ENCODE data around the gene MAD1L1.
"Not testable (repeated sequence)": the region's sequence is repeated elsewhere in the genome, so short reads cannot be mapped to it uniquely, and the experiment has no call there.

MAD1L1 gene

GRCh38 chr7:1883031-1883761 is 349.5 kb downstream of the MAD1L1 start:
- DNase-seq (ENCODE audit: low read depth), result no peak

GRCh38 chr7:1882451-1882850 is 350.3 kb downstream of the MAD1L1 start:
- DNase-seq (ENCODE audit: low read depth), result no peak

- no peak for DNase-seq (ENCODE audit: low read depth)
Measured at GRCh38 chr7:1881946-1882345, 350.8 kb downstream of the MAD1L1 start.

- not testable (repeated sequence) for DNase-seq (ENCODE audit: low read depth)
Measured at GRCh38 chr7:1876641-1877040, 356.1 kb downstream of the MAD1L1 start.

- not testable (repeated sequence) for DNase-seq (ENCODE audit: low read depth)
Measured at GRCh38 chr7:1875392-1876199, 357.1 kb downstream of the MAD1L1 start.

- DNase-seq (ENCODE audit: low read depth), result not testable (repeated sequence)
Measured at GRCh38 chr7:1874590-1875391, 358.0 kb downstream of the MAD1L1 start.

GRCh38 chr7:1873857-1874589 is 358.7 kb downstream of the MAD1L1 start:
- no peak for DNase-seq (ENCODE audit: low read depth)

- DNase-seq (ENCODE audit: low read depth), result no peak
Measured at GRCh38 chr7:1873421-1873820, 359.3 kb downstream of the MAD1L1 start.

- no peak for DNase-seq (ENCODE audit: low read depth)
Measured at GRCh38 chr7:1873070-1873405, 359.7 kb downstream of the MAD1L1 start.

- no peak for DNase-seq (ENCODE audit: low read depth)
Measured at GRCh38 chr7:1872191-1873069, 360.3 kb downstream of the MAD1L1 start.

GRCh38 chr7:1869452-1870130 is 363.2 kb downstream of the MAD1L1 start:
- no peak for DNase-seq (ENCODE audit: low read depth)

- DNase-seq (ENCODE audit: low read depth), result no peak
Measured at GRCh38 chr7:1868516-1869165, 364.1 kb downstream of the MAD1L1 start.

GRCh38 chr7:1867370-1868260 is 365.1 kb downstream of the MAD1L1 start:
- no peak for DNase-seq (ENCODE audit: low read depth)

GRCh38 chr7:1866601-1867000 is 366.1 kb downstream of the MAD1L1 start:
- DNase-seq (ENCODE audit: low read depth), result no peak

- no peak for DNase-seq (ENCODE audit: low read depth)
Measured at GRCh38 chr7:1865571-1866255, 367.0 kb downstream of the MAD1L1 start.

- DNase-seq (ENCODE audit: low read depth), result no peak
Measured at GRCh38 chr7:1865000-1865555, 367.7 kb downstream of the MAD1L1 start.

GRCh38 chr7:1864161-1864940 is 368.4 kb downstream of the MAD1L1 start:
- no peak for DNase-seq (ENCODE audit: low read depth)
